Measurements from ENCODE around the gene POLR3F. TPM values are rescaled to one million over a fixed set of nuclear protein-coding genes. Genes with fewer than 3 reads are reported as not detected.

Gene POLR3F
- total and polyA plus RNA-seq, 2 experiments from 2014 or later, result 9.1 to 10.8 TPM

DNA sequence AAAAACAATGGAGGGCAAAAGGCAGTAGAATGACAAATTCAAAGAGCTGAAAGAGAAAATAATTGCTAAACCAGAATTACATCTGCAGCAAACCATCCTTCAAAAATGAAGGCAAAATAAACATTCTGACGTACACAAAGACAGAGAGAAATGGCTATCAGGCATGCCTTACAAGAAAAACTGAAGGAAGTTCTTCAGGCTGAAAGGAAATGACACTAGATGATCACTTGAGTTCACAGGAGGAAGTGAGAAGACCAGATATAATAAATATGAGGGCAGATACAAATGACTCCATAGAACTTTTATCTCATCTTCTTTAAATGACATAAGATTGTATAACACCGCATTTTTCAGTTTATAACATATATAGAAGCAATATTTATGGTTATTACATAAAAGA lies 30.3 kb upstream of the POLR3F start:
- no peaks in the 10 kb centered on the region for H3K4me1 ChIP-seq (ENCODE audit: insufficient read depth)
- H3K27ac ChIP-seq, result no peak overlapping the region
- no peaks in the 10 kb centered on the region for H3K79me2 ChIP-seq
- WGBS (ENCODE audit: low lambda C conversion rate, missing lambda C conversion rate), result 90% methylated on average over 2 of the region's 2 CpGs
- no peak overlapping the region for H2AFZ ChIP-seq
- H3K4me3 ChIP-seq, result no peak overlapping the region
- no peaks in the 10 kb centered on the region for H3K36me3 ChIP-seq (replicated peaks; ENCODE audit: insufficient read depth, low read depth)
- no peak overlapping the region for H3K4me2 ChIP-seq
- DNase-seq (ENCODE audit: low spot score), result no peak
- no peak for TF ChIP-seq EZH2phosphoT487 (IDR thresholded peaks at IDR 0.05; ENCODE audit: low read depth, severe bottlenecking, unreplicated experiment)
- TF ChIP-seq EZH2 (IDR thresholded peaks at IDR 0.05; ENCODE audit: borderline replicate concordance), result no peak
- TF ChIP-seq, protein P1, sequence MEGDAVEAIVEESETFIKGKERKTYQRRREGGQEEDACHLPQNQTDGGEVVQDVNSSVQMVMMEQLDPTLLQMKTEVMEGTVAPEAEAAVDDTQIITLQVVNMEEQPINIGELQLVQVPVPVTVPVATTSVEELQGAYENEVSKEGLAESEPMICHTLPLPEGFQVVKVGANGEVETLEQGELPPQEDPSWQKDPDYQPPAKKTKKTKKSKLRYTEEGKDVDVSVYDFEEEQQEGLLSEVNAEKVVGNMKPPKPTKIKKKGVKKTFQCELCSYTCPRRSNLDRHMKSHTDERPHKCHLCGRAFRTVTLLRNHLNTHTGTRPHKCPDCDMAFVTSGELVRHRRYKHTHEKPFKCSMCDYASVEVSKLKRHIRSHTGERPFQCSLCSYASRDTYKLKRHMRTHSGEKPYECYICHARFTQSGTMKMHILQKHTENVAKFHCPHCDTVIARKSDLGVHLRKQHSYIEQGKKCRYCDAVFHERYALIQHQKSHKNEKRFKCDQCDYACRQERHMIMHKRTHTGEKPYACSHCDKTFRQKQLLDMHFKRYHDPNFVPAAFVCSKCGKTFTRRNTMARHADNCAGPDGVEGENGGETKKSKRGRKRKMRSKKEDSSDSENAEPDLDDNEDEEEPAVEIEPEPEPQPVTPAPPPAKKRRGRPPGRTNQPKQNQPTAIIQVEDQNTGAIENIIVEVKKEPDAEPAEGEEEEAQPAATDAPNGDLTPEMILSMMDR (IDR thresholded peaks at IDR 0.05; ENCODE audit: poor library complexity), result no peak
- no peaks in the 10 kb centered on the region for H3K9me2 ChIP-seq (replicated peaks; ENCODE audit: insufficient read depth)
- no peaks in the 10 kb centered on the region for H3K9me3 ChIP-seq (ENCODE audit: low read depth)
- H3K27me3 ChIP-seq, result no peaks in the 10 kb centered on the region
- no peaks in the 10 kb centered on the region for H4K20me1 ChIP-seq (ENCODE audit: insufficient read depth, poor library complexity, severe bottlenecking)

DNA sequence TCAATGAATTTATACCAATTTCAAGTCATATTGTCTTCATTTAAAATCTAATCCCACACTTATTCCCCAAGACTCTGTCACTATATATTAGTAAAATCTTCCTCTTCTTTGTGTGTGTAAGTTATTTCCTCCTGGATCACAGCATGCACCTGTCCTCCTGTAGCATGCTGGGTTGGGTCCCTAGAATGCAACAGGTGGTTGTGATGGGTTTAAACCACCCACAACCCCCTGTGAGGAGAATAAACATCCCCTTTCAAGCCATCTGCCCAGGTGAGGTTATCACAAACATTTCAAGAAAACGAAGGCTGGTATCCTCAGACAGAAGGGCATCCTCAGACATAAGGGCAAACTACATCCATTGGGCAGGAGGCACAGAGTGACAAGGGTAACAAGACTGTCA lies 26.8 kb upstream of the POLR3F start:
- TF ChIP-seq EZH2 (IDR thresholded peaks at IDR 0.05; ENCODE audit: borderline replicate concordance), result no peak
- TF ChIP-seq, protein P1 (IDR thresholded peaks at IDR 0.05; ENCODE audit: poor library complexity), result no peak

DNA sequence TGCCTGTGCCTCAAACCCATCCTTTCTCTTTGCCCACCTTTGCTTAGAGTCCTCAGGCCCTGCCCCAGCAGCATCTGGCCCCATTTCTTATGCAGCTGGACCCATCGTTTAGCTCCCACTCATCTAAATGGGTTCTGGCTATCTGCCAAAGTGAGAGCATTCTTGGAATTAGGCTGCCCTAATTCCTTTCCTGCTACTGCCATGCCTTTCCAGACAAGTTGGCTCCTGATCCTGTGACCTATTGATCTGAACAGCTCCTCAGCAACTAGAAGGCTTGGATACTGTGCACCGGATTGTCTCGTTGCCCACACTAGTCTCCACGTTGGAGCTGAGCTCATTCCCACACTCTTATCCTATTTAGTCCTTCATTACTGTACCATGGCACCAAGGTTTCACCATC lies 23.3 kb upstream of the POLR3F start:
- Histone ChIP-seq H3K4me2 (no peak overlapping the region), H3K36me3 (replicated peaks; ENCODE audit: insufficient read depth, low read depth) (no peaks in the 10 kb centered on the region), H3K27ac (no peak overlapping the region), H3K79me2 (no peaks in the 10 kb centered on the region), H3K9me3 (ENCODE audit: low read depth) (no peaks in the 10 kb centered on the region), H3K27me3 (no peaks in the 10 kb centered on the region), H3K4me3 (no peak overlapping the region), H4K20me1 (ENCODE audit: insufficient read depth, poor library complexity, severe bottlenecking) (no peaks in the 10 kb centered on the region), H2AFZ (no peak overlapping the region), H3K9me2 (replicated peaks; ENCODE audit: insufficient read depth) (no peaks in the 10 kb centered on the region), H3K4me1 (ENCODE audit: insufficient read depth) (no peaks in the 10 kb centered on the region)
- 58% methylated on average over 4 of the region's 4 CpGs for WGBS (ENCODE audit: low lambda C conversion rate, missing lambda C conversion rate)
- DNase-seq (ENCODE audit: low spot score), result no peak
- TF ChIP-seq EZH2 (IDR thresholded peaks at IDR 0.05; ENCODE audit: borderline replicate concordance) (no peak), EZH2phosphoT487 (IDR thresholded peaks at IDR 0.05; ENCODE audit: low read depth, severe bottlenecking, unreplicated experiment) (no peak)
- TF ChIP-seq, protein P1 (IDR thresholded peaks at IDR 0.05; ENCODE audit: poor library complexity), result no peak

More for the DNA sequence above, 26.8 kb upstream of the POLR3F start:
- H3K4me2 ChIP-seq, result no peak overlapping the region
- no peak for DNase-seq (ENCODE audit: low spot score)
- WGBS (ENCODE audit: low lambda C conversion rate, missing lambda C conversion rate), result 0% methylated on average over 1 of the region's 1 CpG
- H3K36me3 ChIP-seq (replicated peaks; ENCODE audit: insufficient read depth, low read depth), result no peaks in the 10 kb centered on the region
- no peaks in the 10 kb centered on the region for H3K4me1 ChIP-seq (ENCODE audit: insufficient read depth)
- H3K4me3 ChIP-seq, result no peak overlapping the region
- H4K20me1 ChIP-seq (ENCODE audit: insufficient read depth, poor library complexity, severe bottlenecking), result no peaks in the 10 kb centered on the region
- no peaks in the 10 kb centered on the region for H3K9me2 ChIP-seq (replicated peaks; ENCODE audit: insufficient read depth)
- no peaks in the 10 kb centered on the region for H3K79me2 ChIP-seq
- no peaks in the 10 kb centered on the region for H3K9me3 ChIP-seq (ENCODE audit: low read depth)
- no peaks in the 10 kb centered on the region for H3K27me3 ChIP-seq
- no peak overlapping the region for H3K27ac ChIP-seq
- no peak overlapping the region for H2AFZ ChIP-seq

DNA sequence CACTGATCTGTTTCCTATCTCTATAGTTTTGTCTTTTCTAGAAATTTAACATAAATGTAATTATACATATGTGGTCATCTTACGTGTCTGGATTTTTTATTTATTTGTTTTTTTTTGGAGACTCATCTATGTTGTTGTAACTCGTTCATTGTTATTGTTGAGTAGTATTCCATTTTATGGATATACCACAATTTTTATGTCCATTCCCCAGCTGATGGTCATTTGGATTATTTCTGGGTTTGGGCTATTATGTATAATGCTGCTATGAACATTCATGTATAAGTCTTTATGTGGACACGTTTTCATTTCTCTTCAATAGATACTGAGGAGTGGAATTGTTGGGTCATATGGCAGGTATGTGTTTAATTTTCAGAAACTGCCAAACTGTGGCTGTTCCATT lies 10.6 kb upstream of the POLR3F start:
- Histone ChIP-seq H2AFZ (no peak overlapping the region), H3K4me1 (ENCODE audit: insufficient read depth) (no peaks in the 10 kb centered on the region), H3K79me2 (no peaks in the 10 kb centered on the region), H3K9me3 (ENCODE audit: low read depth) (no peaks in the 10 kb centered on the region), H4K20me1 (ENCODE audit: insufficient read depth, poor library complexity, severe bottlenecking) (no peaks in the 10 kb centered on the region), H3K9me2 (replicated peaks; ENCODE audit: insufficient read depth) (no peaks in the 10 kb centered on the region), H3K27me3 (no peaks in the 10 kb centered on the region), H3K27ac (no peak overlapping the region), H3K4me2 (no peak overlapping the region), H3K36me3 (replicated peaks; ENCODE audit: insufficient read depth, low read depth) (no peaks in the 10 kb centered on the region), H3K4me3 (no peak overlapping the region)
- no peak for TF ChIP-seq EZH2 (IDR thresholded peaks at IDR 0.05; ENCODE audit: borderline replicate concordance)
- TF ChIP-seq EZH2phosphoT487 (IDR thresholded peaks at IDR 0.05; ENCODE audit: low read depth, severe bottlenecking, unreplicated experiment), result no peak
- TF ChIP-seq, protein P1 (IDR thresholded peaks at IDR 0.05; ENCODE audit: poor library complexity), result no peak
- WGBS (ENCODE audit: low lambda C conversion rate, missing lambda C conversion rate), result 88% methylated on average over 3 of the region's 3 CpGs
- DNase-seq (ENCODE audit: low spot score), result no peak
